ENCODE measurements around the gene RNF150. TPM values are rescaled to one million over a fixed set of nuclear protein-coding genes. Genes with fewer than 3 reads are reported as not detected.

Gene RNF150
- total RNA-seq, 1 experiment from 2014 or later: 1.3 TPM

DNA sequence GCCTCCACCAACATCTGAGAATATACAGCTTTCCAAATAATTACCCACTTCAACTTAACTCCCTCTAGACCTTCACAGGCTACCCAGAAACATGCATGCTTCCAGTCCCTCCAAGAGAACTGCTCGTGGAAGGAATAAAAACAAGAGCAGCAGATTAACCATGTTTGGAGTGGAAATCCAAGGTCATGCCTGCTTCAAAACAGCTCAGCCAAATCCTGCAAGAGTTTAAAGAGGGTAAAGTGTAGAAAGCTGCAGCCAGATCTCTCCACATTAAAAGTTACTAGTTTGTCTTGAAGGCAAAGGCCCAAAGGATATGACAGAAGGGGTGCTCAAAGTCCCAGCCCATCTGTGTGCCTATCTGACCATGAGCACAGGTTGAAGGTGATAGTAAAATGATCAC lies 139.3 kb downstream of the RNF150 start:
- BruUV-seq (replicated peaks): no TSS peak
- ATAC-seq (no peak), DNase-seq (ENCODE audit: low read depth, low spot score) (no peak)
- Histone ChIP-seq H3K4me1 (ENCODE audit: control insufficient read depth, insufficient read depth, low read length) (no peaks in the 10 kb centered on the region), H3K27me3 (ENCODE audit: control insufficient read depth, insufficient read depth, low read length) (no peaks in the 10 kb centered on the region), H3K9me3 (ENCODE audit: control insufficient read depth, insufficient read depth, low read depth, low read length) (no peaks in the 10 kb centered on the region), H3K27ac (ENCODE audit: low read length) (no peak overlapping the region), H3K4me3 (ENCODE audit: low read depth in 2 of 2, low read length in 2 of 2) (no peak overlapping the region), H3K36me3 (ENCODE audit: control insufficient read depth, insufficient read depth, low read length) (no peaks in the 10 kb centered on the region)
- ChIA-PET POLR2A (no interaction called here), CTCF (no interaction called here)
- in situ Hi-C loops (cut with HindIII; ENCODE audit: low pct_unique_long_range_greater_than_20kb, low sequenced_read_pairs) (no loop called here), intact Hi-C loops (cut with micrococcal nuclease; ENCODE audit: unreplicated experiment) (no loop called here)
- TF ChIP-seq POLR2AphosphoS5 (IDR thresholded peaks at IDR 0.05; ENCODE audit: low read depth, low read length): no peak
- no peak for TF ChIP-seq SIN3A (IDR thresholded peaks at IDR 0.05; ENCODE audit: borderline replicate concordance, insufficient read depth, low read depth, low read length)
- TF ChIP-seq, protein P1, sequence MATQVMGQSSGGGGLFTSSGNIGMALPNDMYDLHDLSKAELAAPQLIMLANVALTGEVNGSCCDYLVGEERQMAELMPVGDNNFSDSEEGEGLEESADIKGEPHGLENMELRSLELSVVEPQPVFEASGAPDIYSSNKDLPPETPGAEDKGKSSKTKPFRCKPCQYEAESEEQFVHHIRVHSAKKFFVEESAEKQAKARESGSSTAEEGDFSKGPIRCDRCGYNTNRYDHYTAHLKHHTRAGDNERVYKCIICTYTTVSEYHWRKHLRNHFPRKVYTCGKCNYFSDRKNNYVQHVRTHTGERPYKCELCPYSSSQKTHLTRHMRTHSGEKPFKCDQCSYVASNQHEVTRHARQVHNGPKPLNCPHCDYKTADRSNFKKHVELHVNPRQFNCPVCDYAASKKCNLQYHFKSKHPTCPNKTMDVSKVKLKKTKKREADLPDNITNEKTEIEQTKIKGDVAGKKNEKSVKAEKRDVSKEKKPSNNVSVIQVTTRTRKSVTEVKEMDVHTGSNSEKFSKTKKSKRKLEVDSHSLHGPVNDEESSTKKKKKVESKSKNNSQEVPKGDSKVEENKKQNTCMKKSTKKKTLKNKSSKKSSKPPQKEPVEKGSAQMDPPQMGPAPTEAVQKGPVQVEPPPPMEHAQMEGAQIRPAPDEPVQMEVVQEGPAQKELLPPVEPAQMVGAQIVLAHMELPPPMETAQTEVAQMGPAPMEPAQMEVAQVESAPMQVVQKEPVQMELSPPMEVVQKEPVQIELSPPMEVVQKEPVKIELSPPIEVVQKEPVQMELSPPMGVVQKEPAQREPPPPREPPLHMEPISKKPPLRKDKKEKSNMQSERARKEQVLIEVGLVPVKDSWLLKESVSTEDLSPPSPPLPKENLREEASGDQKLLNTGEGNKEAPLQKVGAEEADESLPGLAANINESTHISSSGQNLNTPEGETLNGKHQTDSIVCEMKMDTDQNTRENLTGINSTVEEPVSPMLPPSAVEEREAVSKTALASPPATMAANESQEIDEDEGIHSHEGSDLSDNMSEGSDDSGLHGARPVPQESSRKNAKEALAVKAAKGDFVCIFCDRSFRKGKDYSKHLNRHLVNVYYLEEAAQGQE (IDR thresholded peaks at IDR 0.05; ENCODE audit: insufficient read depth in 1 of 2, low read depth in 2 of 2, low read length in 1 of 2): no peak

DNA sequence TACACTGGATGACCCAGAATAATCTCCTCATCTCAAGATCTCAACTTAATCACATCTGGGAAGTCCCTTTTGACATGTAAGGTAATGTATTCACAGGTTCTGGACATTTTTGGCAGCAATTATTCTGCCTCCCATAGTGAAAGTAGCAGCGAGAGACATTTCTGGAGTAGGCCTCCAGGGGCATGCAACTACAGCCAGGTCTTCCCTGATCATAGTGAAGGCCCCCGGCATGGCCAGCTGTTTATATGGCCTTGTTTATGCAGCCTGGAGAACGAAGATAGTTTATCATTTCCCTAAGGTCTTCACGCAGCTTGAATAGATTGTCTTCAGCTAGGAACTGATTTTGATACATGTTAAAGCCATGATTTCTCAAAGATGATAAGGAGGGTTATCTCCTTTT lies 139.9 kb downstream of the RNF150 start:
- ChIA-PET POLR2A (no interaction called here), CTCF (no interaction called here)
- Histone ChIP-seq H3K27me3 (ENCODE audit: control insufficient read depth, insufficient read depth, low read length) (no peaks in the 10 kb centered on the region), H3K4me3 (ENCODE audit: low read depth in 2 of 2, low read length in 2 of 2) (no peak overlapping the region), H3K4me1 (ENCODE audit: control insufficient read depth, insufficient read depth, low read length) (no peaks in the 10 kb centered on the region), H3K9me3 (ENCODE audit: control insufficient read depth, insufficient read depth, low read depth, low read length) (no peaks in the 10 kb centered on the region), H3K27ac (ENCODE audit: low read length) (no peak overlapping the region), H3K36me3 (ENCODE audit: control insufficient read depth, insufficient read depth, low read length) (no peaks in the 10 kb centered on the region)
- in situ Hi-C loops (cut with HindIII; ENCODE audit: low pct_unique_long_range_greater_than_20kb, low sequenced_read_pairs) (no loop called here), intact Hi-C loops (cut with micrococcal nuclease; ENCODE audit: unreplicated experiment) (no loop called here)
- DNase-seq (ENCODE audit: low read depth, low spot score) (no peak), ATAC-seq (no peak)
- TF ChIP-seq SIN3A (IDR thresholded peaks at IDR 0.05; ENCODE audit: borderline replicate concordance, insufficient read depth, low read depth, low read length): no peak
- TF ChIP-seq, protein P2, sequence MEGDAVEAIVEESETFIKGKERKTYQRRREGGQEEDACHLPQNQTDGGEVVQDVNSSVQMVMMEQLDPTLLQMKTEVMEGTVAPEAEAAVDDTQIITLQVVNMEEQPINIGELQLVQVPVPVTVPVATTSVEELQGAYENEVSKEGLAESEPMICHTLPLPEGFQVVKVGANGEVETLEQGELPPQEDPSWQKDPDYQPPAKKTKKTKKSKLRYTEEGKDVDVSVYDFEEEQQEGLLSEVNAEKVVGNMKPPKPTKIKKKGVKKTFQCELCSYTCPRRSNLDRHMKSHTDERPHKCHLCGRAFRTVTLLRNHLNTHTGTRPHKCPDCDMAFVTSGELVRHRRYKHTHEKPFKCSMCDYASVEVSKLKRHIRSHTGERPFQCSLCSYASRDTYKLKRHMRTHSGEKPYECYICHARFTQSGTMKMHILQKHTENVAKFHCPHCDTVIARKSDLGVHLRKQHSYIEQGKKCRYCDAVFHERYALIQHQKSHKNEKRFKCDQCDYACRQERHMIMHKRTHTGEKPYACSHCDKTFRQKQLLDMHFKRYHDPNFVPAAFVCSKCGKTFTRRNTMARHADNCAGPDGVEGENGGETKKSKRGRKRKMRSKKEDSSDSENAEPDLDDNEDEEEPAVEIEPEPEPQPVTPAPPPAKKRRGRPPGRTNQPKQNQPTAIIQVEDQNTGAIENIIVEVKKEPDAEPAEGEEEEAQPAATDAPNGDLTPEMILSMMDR (IDR thresholded peaks at IDR 0.05): no peak
- TF ChIP-seq POLR2AphosphoS5 (IDR thresholded peaks at IDR 0.05; ENCODE audit: low read depth, low read length): no peak
- TF ChIP-seq, protein P1 (IDR thresholded peaks at IDR 0.05; ENCODE audit: insufficient read depth in 1 of 2, low read depth in 2 of 2, low read length in 1 of 2): no peak
- no peak for TF ChIP-seq TCF7L2 (IDR thresholded peaks at IDR 0.05; ENCODE audit: low read depth, low read length)
- no TSS peak for BruUV-seq (replicated peaks)
